H1 (cell line): Measurements from ENCODE around the gene REC8. TPM values are rescaled to one million over a fixed set of nuclear protein-coding genes. Genes with fewer than 3 reads are reported as not detected.

Source experiments
- CTCF ChIA-PET: fragments of 300-600 bp; sonication (Branson Sonifier 250); formaldehyde crosslinking; loops from one replicate; lab custom pipeline; 2021; ENCODE audit not compliant: partially characterized antibody; lab: Charles Lee
- POLR2A ChIA-PET: fragments of 300-600 bp; sonication (Branson Sonifier 250); formaldehyde crosslinking; loops from one replicate; lab custom pipeline; 2021; ENCODE audit warnings: inconsistent platforms; ENCODE audit not compliant: partially characterized antibody; lab: Charles Lee
- DNase-seq, 2 experiments: peaks; one replicate each; pipeline versions ENCODE4 v3.0.0 to v3.0.0-alpha.2; 2010 to 2022; ENCODE audit warnings: low spot score in 2 of 2, low read depth in 1 of 2, mixed read lengths in 1 of 2
- FAIRE-seq: peaks from 2 replicates; lab custom pipeline; 2011; peaks lifted over from hg19 to GRCh38; lab: Jason Lieb, UNC
- H2AFZ ChIP-seq: 2 replicates; pipeline ENCODE4 v1.8.1; 2012; ENCODE audit warnings: low read length, inconsistent platforms
- H2AK5ac ChIP-seq: 2 replicates; pipeline ENCODE4 v1.6.1; 2013; ENCODE audit warnings: low read depth, low read length
- H2BK120ac ChIP-seq: replicated peaks from 2 replicates; pipeline ENCODE3; 2013; ENCODE audit warnings: low read depth, low read length, inconsistent platforms
- H2BK12ac ChIP-seq: 2 replicates; pipeline ENCODE4 v1.6.1; 2013; ENCODE audit warnings: low read depth, low read length
- H2BK15ac ChIP-seq: 2 replicates; pipeline ENCODE4 v1.6.1; 2013; ENCODE audit warnings: low read length
- H2BK20ac ChIP-seq: 2 replicates; pipeline ENCODE4 v1.6.1; 2013; ENCODE audit warnings: low read length
- H2BK5ac ChIP-seq: 2 replicates; pipeline ENCODE4 v1.6.1; 2013; ENCODE audit warnings: low read depth, low read length
- H3K14ac ChIP-seq: 2 replicates; pipeline ENCODE4 v1.6.1; 2013; ENCODE audit warnings: inconsistent platforms; ENCODE audit not compliant: insufficient read length
- H3K18ac ChIP-seq: 2 replicates; pipeline ENCODE4 v1.6.1; 2013; ENCODE audit warnings: low read length; ENCODE audit errors: extremely low read depth
- H3K23ac ChIP-seq: 2 replicates; pipeline ENCODE4 v1.6.1; 2013; ENCODE audit warnings: inconsistent platforms; ENCODE audit not compliant: insufficient read length
- H3K23me2 ChIP-seq: 2 replicates; pipeline ENCODE4 v1.6.1; 2013; ENCODE audit warnings: low read depth, low read length
- H3K27ac ChIP-seq: 2 replicates; pipeline ENCODE4 v1.6.1; 2011; ENCODE audit warnings: low read depth, low read length, inconsistent platforms
- H3K27me3 ChIP-seq, 4 experiments: replicated peaks in 1 of 4; 1 replicate in 1 of 4; 2 replicates in 3 of 4; pipeline versions ENCODE4 v1.6.1 to v1.8.1; 2011 to 2013; ENCODE audit warnings: low read length in 3 of 4, mild to moderate bottlenecking in 3 of 4, inconsistent platforms in 2 of 4, mixed read lengths in 2 of 4, moderate library complexity in 1 of 4; ENCODE audit not compliant: control insufficient read depth in 3 of 4, insufficient read depth in 3 of 4; ENCODE audit errors: extremely low read depth in 1 of 4
- H3K36me3 ChIP-seq, 4 experiments: 2 replicates each; pipeline versions ENCODE4 v1.6.1 to v1.8.1; 2011 to 2013; ENCODE audit warnings: mild to moderate bottlenecking in 4 of 4, low read length in 3 of 4, moderate library complexity in 2 of 4, control low read depth in 1 of 4, inconsistent platforms in 1 of 4; ENCODE audit not compliant: insufficient read depth in 4 of 4, control insufficient read depth in 2 of 4
- H3K4ac ChIP-seq: replicated peaks from 2 replicates; pipeline ENCODE3; 2013; ENCODE audit warnings: low read length, low read depth, mixed read lengths, inconsistent platforms; ENCODE audit not compliant: insufficient read length
- H3K4me1 ChIP-seq, 4 experiments: replicated peaks in 1 of 4; 1 replicate in 1 of 4; 2 replicates in 3 of 4; pipeline versions ENCODE4 v1.6.1 to v1.8.1; 2011 to 2013; ENCODE audit warnings: low read length in 3 of 4, inconsistent platforms in 2 of 4, mixed read lengths in 1 of 4; ENCODE audit not compliant: insufficient read depth in 4 of 4, control insufficient read depth in 3 of 4
- H3K4me2 ChIP-seq, 2 experiments: 2 replicates each; pipeline versions ENCODE4 v1.6.1 to v1.8.1; 2011 to 2013; ENCODE audit warnings: low read depth in 2 of 2, low read length in 2 of 2, control low read depth in 1 of 2, inconsistent platforms in 1 of 2, mild to moderate bottlenecking in 1 of 2; ENCODE audit not compliant: insufficient read depth in 1 of 2
- H3K4me3 ChIP-seq, 4 experiments: fragments of 200-600, 300-600 bp in 1 of 4; sonication (generic), shearing (Covaris generic), sonication (Bioruptor Twin) in 1 of 4; 2 replicates each; pipeline versions ENCODE4 v1.5.1 to v1.8.1; 2011 to 2016; ENCODE audit warnings: low read length in 4 of 4, low read depth in 3 of 4, control low read depth in 2 of 4, inconsistent platforms in 2 of 4, mild to moderate bottlenecking in 2 of 4, mixed read lengths in 1 of 4, moderate library complexity in 1 of 4; ENCODE audit not compliant: insufficient read depth in 2 of 4; ENCODE audit errors: extremely low read depth in 1 of 4
- H3K56ac ChIP-seq: replicated peaks from 2 replicates; pipeline ENCODE3; 2013; ENCODE audit warnings: low read depth, mild to moderate bottlenecking, mixed read lengths, low read length, inconsistent platforms; ENCODE audit not compliant: insufficient read length
- H3K79me1 ChIP-seq: 2 replicates; pipeline ENCODE4 v1.6.1; 2013; ENCODE audit warnings: low read depth, low read length, control low read depth
- H3K79me2 ChIP-seq, 2 experiments: 2 replicates each; pipeline versions ENCODE4 v1.6.1 to v1.8.1; 2012 to 2013; ENCODE audit warnings: low read length in 2 of 2, mild to moderate bottlenecking in 2 of 2, inconsistent platforms in 1 of 2; ENCODE audit not compliant: insufficient read depth in 2 of 2, control insufficient read depth in 1 of 2
- H3K9ac ChIP-seq, 4 experiments: replicated peaks in 1 of 4; 1 replicate in 1 of 4; 2 replicates in 3 of 4; pipeline versions ENCODE4 v1.6.1 to v1.8.1; 2011 to 2013; ENCODE audit warnings: low read depth in 3 of 4, low read length in 3 of 4, control low read depth in 2 of 4, mild to moderate bottlenecking in 2 of 4, moderate library complexity in 2 of 4, inconsistent platforms in 1 of 4; ENCODE audit errors: extremely low read depth in 1 of 4
- H3K9me3 ChIP-seq, 2 experiments: 2 replicates each; pipeline versions ENCODE4 v1.6.1 to v1.8.1; 2012 to 2013; ENCODE audit warnings: mild to moderate bottlenecking in 2 of 2, moderate library complexity in 2 of 2, control low read depth in 1 of 2, inconsistent platforms in 1 of 2, low read depth in 1 of 2, low read length in 1 of 2, mixed read lengths in 1 of 2; ENCODE audit not compliant: insufficient read depth in 2 of 2
- H4K20me1 ChIP-seq, 2 experiments: replicated peaks in 1 of 2; 2 replicates each; pipeline versions ENCODE3 to v1.8.1; 2011 to 2013; ENCODE audit warnings: inconsistent platforms in 2 of 2, low read length in 2 of 2, mild to moderate bottlenecking in 1 of 2; ENCODE audit not compliant: insufficient read depth in 2 of 2, control insufficient read depth in 1 of 2
- H4K5ac ChIP-seq: 2 replicates; pipeline ENCODE4 v1.6.1; 2013; ENCODE audit warnings: low read length, low read depth, mixed read lengths, inconsistent platforms; ENCODE audit not compliant: insufficient read length
- H4K8ac ChIP-seq: 2 replicates; pipeline ENCODE4 v1.8.0; 2013; ENCODE audit warnings: mild to moderate bottlenecking, moderate library complexity, low read length, inconsistent platforms; ENCODE audit not compliant: insufficient read depth; ENCODE audit errors: extremely low read depth
- H4K91ac ChIP-seq: replicated peaks from 2 replicates; pipeline ENCODE3; 2013; ENCODE audit warnings: low read length, mixed read lengths, inconsistent platforms; ENCODE audit not compliant: insufficient read length
- CHD2 ChIP-seq: IDR thresholded peaks from 2 replicates; pipeline ENCODE4 v1.6.1; 2012; ENCODE audit warnings: low read length, improper control_type of control experiment
- CREB1 ChIP-seq: IDR thresholded peaks from 2 replicates; pipeline ENCODE4 v1.6.1; 2012; ENCODE audit warnings: inconsistent platforms
- KDM1A ChIP-seq: fragments of 200-600, 300-600 bp; sonication (generic); IDR thresholded peaks from 2 replicates; pipeline ENCODE4 v1.7.1; 2016; ENCODE audit warnings: mild to moderate bottlenecking, low read length, borderline replicate concordance
- POLR2A ChIP-seq, 2 experiments: IDR thresholded peaks; 1 replicate in 1 of 2; 2 replicates in 1 of 2; pipeline ENCODE4 v1.6.1; 2011; ENCODE audit warnings: low read depth in 2 of 2, low read length in 2 of 2, mild to moderate bottlenecking in 2 of 2; ENCODE audit errors: control extremely low read depth in 1 of 2
- RBBP5 ChIP-seq: IDR thresholded peaks from 2 replicates; pipeline ENCODE4 v1.7.1; 2012; ENCODE audit warnings: low read depth, mild to moderate bottlenecking, inconsistent platforms, low read length, moderate library complexity, borderline replicate concordance
- SP1 ChIP-seq: IDR thresholded peaks from 2 replicates; pipeline ENCODE4 v1.6.1; 2011; ENCODE audit warnings: low read depth, low read length
- WGBS, 2 experiments: shearing (Covaris generic) in 1 of 2; methylation state at CpG; one replicate each; pipeline versions ENCODE4 v1.1.6 to v1.1.7; 2013 to 2015; ENCODE audit warnings: low lambda C conversion rate in 2 of 2, mixed read lengths in 2 of 2, inconsistent platforms in 1 of 2, low coverage in 1 of 2, missing lambda C conversion rate in 1 of 2; ENCODE audit not compliant: insufficient replicate concordance in 2 of 2, insufficient coverage in 1 of 2, insufficient read length in 1 of 2; ENCODE audit errors: extremely low coverage in 1 of 2, missing lambda C conversion rate in 1 of 2; 5-methylcytosine and 5-hydroxymethylcytosine counted together
- polyA plus RNA-seq, 7 experiments: library from polyadenylated mRNA; depleted of rRNA in 3 of 7; stranded (reverse) in 5 of 7; unstranded in 2 of 7; fragments of >200 nt in 5 of 7; fragments of 200-250 nt in 2 of 7; gene quantifications; 1 replicate in 5 of 7; 2 replicates in 1 of 7; 4 replicates in 1 of 7; pipeline versions ENCODE4 v1.2.1 to v1.2.3, GENCODE V29; 2011 to 2013; ENCODE audit warnings: missing spikeins in 2 of 7, mixed read lengths in 2 of 7
- total RNA-seq: library from RNA; stranded (reverse); fragmentation: NEBNext Ultra II Directional; extraction: Animal tissue kit (Norgen Biotek cat#: 25700); gene quantifications from 2 replicates; pipeline ENCODE4 v1.2.1, GENCODE V29; 2021

Gene REC8
- total and polyA plus RNA-seq, 2 of the 8 experiments (the other 6 are each of a cell fraction or from before 2014, with no cell fraction given), result 9.8 to 28.5 TPM

DNA sequence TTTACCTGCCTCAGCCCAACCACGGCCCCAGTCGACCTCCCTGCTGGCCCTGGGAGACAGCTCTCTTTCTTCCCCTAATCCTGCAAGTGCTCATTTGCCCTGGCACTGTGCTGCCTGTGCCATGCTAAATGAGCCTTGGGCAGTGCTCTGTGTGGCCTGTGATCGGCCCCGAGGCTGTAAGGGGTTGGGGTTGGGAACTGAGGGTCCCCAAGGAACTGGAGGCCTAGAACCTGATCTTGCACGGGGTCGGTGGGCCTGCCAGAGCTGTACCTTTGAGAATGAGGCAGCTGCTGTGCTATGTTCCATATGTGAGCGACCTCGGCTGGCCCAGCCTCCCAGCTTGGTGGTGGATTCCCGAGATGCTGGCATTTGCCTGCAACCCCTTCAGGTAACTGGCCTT is 21.8 kb upstream of the REC8 start:
- Histone ChIP-seq H3K4ac (no peak overlapping the region), H3K14ac (no peak overlapping the region), H3K23me2 (peaks cover 10% of the 10 kb centered on the region), H2BK120ac (no peak overlapping the region), H2BK20ac (no peak overlapping the region), H3K4me2 (no peak overlapping the region), H3K27ac (no peak overlapping the region), H2AFZ (no peak overlapping the region), H2BK12ac (no peak overlapping the region), H4K8ac (no peak overlapping the region), H2BK5ac (no peak overlapping the region), H4K20me1 (peaks cover 0 to 22% of the 10 kb centered on the region in 2 experiments), H3K18ac (no peak overlapping the region), H3K4me1 (peaks cover 0 to 10% (median 7%) of the 10 kb centered on the region in 4 experiments; a peak in 5 of 7 replicates), H3K79me1 (peaks cover 11% of the 10 kb centered on the region; the same call in 1 of the 2 replicates), H3K9me3 (no peaks in the 10 kb centered on the region), H3K36me3 (peaks cover 17 to 37% (median 35%) of the 10 kb centered on the region in 4 experiments), H3K27me3 (no peaks in the 10 kb centered on the region), H3K9ac (no peak overlapping the region), H3K56ac (no peak overlapping the region), H3K23ac (no peak overlapping the region), H2BK15ac (no peak overlapping the region), H3K79me2 (peaks cover 0 to 28% of the 10 kb centered on the region in 2 experiments; a peak in 3 of 4 replicates), H3K4me3 (no peak overlapping the region), H4K91ac (no peak overlapping the region), H2AK5ac (no peak overlapping the region), H4K5ac (no peak overlapping the region)
- no peak for FAIRE-seq
- ChIA-PET POLR2A (interaction anchor here (0.8 to 9.6 kb wide), 13 partner anchors 9 to 92 kb away, joined by 3 to 86 read pairs (median 5); partner anchors contain the start of genes DCAF11, EMC9, IRF9 and NRL), CTCF (interaction anchor here (0.7 to 3.4 kb wide), 6 partner anchors 8 to 92 kb away, joined by 3 to 26 read pairs (median 4); partner anchors contain the start of genes EMC9, IRF9 and PSME1)
- no peak for DNase-seq
- TF ChIP-seq POLR2A (IDR thresholded peaks at IDR 0.05; ENCODE audit: control extremely low read depth in 1 of 2, low read depth in 2 of 2, low read length in 2 of 2), result no peak
- no peak for TF ChIP-seq CHD2
- TF ChIP-seq RBBP5, result no peak
- no peak for TF ChIP-seq CREB1
- no peak for TF ChIP-seq SP1
- TF ChIP-seq KDM1A, result no peak
- WGBS, 2 experiments, result 90% methylated on average over 9 of the region's 9 CpGs; no CpG with 5 or more reads in 1 of the 2 experiments
